ENCODE results near the gene URB2.
"Not testable (repeated sequence)": the region's sequence is repeated elsewhere in the genome, so short reads cannot be mapped to it uniquely, and the experiment has no call there.

URB2 gene

DNA sequence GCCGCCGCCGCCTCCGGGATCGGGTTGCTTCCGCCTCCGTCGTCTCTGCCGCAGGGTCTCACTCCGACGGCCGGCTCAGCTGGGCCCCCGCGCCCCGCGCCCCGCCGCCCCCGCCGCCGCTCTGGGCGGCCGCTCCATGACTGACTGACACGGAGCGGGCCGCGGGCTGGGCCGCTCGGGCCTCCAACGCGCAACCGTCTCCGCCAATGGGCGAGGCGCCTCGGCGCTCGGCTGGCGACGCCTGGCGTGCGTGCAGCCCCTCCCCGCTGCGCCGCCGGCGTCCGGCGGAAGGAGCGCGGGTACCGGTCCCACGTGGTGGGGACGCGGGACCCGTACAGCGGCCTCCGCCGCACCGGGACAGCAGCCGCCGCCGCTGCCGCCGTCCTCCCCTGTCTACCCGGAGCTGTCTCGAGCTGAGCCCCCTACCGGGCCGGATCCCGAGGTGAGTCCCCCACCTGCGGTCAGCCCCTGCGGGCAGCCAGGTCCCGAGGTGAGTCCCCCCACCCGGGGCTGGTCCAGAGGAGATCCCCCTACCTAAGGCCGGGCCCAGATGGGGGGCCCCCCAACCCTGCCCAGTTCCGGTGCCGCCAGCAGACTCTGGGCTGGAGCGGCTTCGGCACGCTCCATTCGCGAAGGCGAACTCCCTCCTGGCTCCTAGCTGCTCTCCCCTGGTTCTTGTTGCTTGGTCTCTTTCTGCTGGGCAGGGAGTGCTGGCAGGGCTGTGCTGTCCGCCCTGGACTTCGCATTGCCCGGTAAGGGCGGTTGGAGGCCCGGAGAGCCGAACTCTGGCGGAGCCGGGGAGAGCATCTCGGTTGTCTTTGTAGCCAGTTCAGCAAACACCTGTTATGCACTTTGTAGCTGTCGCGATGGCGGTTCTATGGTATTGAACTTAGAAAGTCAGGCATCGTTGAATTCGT lies at the start of gene URB2, which contains the start of gene TAF5L:
TSS of gene URB2 (plus strand) at position 333 of the 917 bp plus-strand sequence. CDS start 1,387 bp downstream, outside the sequence.
TSS of gene TAF5L (minus strand) at position 208 of the 917 bp plus-strand sequence. CDS start 11,640 bp downstream, outside the sequence.
- DNase-seq: peak; percentile 68

DNA sequence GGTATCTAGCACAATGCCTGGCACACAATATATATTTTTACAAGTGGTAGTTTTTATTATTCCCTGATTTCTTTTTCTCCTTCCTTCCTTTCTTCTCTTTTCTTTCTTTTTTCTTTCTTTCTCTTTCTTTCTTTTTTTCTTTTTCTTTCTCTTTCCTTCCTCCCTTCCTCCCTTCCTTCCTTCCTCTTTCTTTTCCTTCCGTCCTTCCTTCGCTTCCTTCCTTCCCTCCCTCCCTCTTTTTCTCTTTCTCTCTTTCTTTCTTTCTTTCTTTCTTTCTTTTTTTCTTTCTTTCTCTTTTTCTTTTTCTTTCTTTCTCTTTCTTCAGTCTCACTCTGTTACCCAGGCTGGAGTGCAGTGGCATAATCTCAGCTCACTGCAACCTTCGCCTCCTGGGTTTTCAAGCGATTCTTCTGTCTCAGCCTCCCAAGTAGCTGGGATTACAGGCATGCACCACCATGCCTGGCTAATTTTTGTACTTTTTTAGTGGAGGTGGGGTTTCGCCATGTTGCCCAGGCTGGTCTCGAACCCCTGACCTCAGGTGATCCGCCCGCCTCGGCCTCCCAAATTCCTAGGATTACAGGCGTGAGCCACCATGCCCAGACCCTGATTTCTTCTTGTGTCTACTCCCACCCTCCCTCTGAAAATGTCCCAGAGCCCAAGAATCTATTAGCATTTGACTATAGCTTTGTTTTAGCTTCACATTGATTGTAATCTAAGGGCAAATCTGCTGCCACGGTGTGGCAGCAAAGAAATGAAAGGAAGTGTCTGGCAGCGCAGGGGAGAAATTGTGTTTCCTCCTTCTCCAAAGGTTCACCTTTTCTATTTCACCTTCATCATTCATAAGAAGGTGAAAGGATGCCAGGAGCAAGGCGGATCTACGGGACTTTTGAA lies 47.6 kb upstream of the URB2 start:
- no peak for DNase-seq

DNA sequence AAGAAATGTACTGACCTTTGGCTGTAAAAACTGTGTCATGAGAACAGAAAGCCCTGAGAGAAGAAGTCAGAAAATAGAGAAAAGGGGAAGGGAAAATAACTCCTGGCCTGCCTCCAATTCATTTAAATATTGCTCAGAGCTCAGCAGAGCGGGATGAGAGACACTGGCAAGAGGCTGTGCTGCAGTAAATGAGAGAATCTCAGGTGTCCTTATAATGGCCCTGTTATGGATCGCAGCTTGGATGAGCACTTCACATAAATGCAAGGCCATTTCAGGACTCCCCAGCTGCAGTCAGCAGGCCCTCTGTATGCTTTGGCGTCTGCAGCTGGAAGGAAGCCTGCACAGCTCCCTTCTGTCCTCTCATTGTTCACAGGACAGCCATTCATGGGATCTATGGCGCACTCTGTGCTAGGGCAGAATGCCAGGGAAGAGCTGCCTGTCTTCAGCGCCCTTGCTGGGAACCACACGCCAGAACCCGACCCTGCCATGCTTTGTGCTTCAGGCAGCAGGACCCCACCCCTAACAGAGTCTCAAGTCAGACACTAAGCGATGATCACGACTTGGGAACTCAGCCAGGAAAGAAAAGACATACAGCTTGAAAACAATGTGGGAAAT lies 46.9 kb upstream of the URB2 start:
- DNase-seq: peak; percentile 18

DNA sequence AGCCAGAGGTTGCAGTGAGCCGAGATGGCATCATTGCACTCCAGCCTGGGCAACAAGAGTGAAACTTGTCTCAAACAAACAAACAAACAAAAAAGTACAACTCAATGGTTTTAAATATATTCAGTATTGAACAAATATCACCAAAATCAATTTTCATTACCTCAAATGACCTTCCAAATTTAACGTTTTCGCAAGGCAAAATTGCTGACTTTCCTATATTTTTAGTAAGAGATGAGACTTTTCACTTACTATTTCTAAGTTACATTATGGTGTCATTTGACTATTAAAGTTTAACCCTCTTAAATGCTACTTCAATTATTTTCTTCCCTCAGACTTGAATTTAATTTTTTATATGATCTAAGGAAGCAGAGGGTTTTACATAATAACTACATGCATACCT lies 44.6 kb upstream of the URB2 start:
- DNase-seq: no peak

DNA sequence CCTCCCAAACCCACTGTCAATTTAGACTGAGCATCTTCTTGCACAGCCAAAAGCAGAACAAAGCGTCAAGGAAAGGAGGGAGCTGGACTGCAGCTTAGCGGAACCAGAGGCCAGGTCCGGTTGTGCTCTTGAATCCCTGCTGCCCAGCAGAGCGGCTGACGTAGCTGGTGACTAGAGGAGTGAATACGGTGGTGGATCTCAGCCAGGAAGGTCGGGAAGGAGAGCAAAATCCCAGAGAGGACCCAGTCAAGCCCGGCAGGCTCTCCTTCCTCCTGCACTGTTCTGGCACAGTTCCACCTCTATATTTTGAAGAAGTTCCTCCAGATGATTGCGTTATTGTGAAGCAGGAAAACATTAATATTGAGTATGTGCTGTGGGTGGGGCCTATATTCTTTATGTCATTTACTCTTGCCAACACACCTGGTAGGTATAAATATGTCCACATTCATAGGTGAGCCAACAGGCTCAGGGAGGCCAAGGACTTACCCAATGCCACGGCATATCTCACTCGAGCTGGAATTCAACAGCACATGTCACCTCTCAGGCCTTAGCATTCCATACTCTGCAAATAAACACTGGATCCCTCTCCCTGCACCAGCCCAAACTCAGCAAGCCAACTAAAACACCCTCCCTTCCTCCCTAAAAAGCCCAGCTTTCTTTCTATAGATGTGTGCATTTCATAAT lies 43.9 kb upstream of the URB2 start:
- DNase-seq: no peak

DNA sequence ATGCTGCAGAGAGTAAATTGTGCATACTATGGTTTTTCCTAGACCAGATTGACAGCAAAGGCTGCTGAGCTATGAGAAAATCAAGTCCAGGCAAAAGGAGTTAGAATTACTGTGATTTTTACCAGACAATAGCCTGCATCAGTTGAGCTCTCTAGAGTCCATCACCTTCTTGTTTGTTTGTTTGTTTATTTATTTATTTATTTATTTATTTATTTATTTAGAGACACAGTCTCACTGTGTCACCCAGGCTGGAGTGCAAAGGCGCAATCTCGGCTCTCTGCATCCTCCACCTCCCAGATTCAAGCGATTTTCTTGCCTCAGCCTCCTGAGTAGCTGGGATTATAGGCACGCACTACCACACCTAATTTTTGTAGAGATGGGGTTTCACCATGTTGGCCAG lies 43.3 kb upstream of the URB2 start:
- DNase-seq: no peak

DNA sequence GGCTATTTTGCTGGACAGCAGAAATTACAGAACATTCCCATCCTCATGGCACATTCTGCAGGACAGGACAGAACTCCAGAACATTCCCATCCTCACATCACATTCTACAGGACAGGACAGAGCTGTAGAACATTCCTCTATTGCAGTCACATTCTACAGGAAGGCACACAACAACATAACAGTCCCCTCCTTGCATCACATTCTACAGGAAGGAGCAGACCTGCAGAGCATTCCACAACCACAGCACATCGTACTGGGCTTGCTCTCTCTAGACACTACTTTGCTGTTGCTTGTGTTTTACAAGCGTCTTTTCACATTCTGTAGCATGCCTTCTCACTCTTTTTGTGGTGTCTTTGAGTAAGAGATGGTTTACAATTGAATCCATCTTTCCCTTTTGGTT lies 40.7 kb upstream of the URB2 start:
- DNase-seq: no peak

DNA sequence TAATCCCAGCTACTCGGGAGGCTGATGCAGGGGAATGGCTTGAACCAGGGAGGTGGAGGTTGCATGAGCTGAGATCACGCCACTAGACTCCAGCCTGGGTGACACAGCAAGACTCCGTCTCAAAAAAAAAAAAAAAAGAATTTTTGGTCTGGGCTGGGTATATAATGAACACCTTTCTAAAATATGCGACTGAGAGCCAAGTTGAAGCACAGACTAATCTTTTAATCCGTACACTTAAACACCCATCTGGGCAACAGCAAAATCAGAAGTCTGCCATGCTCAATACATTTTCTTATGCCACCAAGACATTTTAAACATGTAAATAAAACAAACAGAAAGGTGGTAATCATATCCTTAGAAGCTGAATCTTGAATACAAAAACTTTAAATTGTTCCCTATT lies 35.9 kb upstream of the URB2 start:
- DNase-seq: no peak

DNA sequence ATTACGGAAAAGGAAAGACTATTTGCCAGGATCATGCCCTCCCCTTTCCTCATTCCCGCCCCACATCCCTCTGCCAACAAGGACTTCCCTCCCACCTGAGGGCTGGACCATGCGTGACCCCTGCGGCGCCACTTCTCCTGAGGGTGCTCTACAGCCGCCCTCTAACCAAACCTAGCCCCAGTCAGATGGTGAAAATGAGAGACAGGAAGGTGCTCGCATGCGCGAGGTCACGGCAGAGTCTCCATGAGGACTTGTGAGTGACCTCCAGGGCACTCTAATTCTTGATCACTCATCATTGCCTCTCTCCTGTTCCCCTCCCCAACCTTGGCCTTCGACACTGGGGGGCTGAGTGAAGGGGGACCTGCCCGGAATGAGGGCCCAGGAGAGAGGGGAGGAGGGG lies 32.2 kb upstream of the URB2 start:
- no peak for DNase-seq

DNA sequence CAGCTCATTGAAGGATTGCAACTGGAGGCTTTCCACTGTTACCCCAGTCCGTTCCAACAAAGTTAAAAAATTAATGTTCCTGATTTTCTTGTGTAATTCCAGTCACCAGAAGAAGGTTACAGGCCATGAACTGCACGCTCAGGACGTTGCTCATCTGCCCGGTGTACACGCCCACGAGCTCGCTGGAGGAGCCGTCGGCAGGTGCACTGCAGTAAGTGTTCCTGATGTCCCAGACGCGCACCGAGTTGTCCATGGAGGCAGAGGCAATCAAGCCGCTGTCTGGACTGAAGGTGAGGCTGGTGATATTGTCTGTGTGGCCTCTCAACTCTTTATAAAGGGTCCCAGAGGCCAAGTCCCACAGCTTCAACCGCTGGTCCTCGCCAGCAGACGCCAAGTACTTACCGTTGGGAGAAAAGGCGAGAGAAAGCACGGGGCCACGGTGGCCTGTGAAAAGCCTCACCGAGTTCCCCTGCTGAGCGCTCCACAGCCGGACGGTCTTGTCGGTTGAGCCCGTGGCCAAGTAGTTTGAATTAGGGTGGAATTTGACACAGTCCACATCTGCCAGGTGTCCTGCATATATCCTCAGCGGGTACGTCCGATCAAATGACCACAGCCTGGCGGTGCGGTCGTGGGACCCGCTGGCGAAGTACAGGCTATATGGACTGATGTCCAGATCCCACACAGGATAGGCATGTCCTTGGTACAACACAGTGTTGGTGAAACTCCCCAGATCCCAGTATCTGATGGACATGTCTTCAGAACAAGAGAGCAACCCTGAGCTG lies 31.6 kb upstream of the URB2 start:
- DNase-seq: no peak

DNA sequence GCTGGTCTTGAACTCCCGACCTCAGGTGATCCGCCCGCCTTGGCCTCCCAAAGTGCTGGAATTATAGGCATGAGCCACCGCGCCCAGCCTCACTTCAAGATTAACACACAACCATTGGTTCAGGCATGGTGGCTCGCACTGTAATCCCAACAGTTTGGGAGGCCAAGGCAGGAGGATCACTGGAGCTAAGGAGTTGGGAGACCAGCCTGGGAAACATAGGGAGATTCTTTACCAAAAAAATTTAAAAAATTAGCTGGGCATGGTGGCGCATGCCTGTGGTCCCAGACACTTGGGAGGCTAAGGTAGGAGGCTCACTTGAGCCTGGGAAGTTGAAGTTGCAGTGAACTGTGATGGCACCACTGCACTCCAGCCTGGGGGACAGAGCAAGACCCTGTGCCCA lies 30.2 kb upstream of the URB2 start:
- not testable (repeated sequence) for DNase-seq

DNA sequence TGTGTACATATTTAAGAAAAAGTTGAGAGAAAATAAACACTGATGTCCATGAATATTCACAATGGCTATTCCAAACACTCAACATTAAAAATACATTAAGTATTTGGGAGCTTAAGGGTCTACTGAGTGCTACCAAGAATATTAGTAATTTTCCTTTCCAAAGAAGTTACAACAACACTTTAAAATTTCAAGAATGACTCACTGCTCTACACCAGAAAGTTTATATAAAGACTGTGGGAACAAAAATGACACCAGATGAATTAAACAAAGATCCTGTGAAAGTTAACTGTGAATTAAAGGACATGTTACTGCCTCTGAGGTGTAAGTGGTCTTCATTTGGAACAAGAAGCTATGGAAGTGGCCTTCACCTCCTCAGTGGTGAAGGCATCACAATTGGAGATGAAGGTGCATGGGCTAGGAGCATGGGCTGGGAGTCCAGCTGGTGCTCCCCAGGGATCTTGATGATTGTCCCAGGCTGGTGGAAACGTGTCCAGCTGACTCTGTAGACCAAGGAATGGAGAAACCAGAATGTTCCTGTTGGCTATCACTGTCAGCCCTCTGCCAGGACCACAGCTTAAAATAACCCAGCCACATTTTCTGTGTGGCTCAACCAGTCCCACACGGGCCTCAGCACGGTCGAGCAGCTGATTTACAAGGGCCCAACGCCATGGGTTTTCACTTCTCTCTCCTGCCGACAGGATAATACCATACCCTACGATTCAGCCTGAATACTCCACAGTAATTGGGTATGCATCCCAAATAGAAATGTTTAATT lies 28.9 kb upstream of the URB2 start:
- DNase-seq: no peak

DNA sequence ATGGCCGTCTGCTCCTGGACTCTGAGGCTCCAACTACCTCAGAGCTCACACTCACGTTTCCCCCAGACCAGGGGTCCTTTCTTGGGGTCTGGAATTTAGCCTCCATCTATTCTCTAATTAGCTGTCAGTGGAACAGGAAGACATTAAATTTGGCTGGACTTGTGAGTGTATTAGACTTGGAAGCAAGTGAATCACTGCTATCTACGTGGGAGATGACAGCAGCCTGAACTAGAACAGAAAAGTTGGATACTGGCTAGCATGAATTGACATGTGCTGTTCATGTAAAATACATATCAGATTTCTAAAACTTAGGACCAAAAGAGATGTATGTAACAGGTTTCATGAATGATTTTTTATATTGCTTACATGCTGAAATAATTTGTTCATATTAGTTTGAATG lies 28.2 kb upstream of the URB2 start:
- no peak for DNase-seq

DNA sequence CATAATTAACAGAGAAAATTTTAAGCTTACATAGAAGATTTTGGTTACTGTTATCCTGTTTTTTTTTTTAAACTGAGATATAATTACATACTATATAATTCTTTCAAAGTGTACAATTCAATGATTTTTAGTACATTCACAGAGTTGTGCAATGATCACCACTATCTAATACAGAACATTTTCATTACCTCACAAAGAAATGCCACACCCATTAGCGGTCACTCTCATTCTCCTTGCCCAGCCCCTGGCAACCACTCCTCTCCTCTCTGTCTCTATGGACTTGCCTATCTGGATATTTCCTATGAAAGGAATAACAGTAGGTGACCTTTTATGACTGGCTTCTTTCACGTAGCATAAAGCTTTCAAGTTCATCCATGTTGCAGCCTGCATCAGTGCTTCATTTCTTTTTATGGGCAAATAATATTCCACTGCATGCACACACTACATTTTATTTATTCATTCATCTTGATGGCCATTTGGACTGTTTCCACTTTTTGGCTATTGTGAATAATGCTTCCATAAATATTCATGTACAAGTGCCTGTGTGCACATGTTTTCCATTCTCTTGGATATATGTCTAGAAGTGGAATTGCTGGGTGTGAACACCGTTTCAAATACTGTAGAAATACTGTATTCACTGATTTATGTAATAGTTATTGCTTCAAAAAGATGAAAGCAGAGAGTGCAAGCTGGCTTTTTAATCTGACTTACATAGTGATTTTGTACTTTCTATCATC lies 26.7 kb upstream of the URB2 start:
- no peak for DNase-seq

DNA sequence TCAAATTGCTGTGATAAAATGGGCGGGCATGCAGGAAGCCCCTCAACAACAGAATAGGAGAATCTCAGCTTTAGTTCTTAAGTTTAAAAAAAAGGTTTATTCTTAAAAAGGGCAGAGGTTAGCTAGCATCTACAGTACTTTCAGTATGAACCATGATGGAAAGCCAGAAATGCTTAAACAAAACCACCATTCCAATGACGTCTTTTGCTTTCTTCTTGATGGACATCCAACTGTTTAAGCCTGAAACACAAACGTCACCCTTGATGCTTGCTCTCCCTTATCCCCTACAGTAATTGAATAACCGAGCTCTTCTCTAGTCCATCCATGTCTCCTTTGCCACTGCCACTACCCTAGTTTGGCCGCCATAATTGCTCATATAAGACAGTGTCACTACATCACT lies 25.8 kb upstream of the URB2 start:
- no peak for DNase-seq

DNA sequence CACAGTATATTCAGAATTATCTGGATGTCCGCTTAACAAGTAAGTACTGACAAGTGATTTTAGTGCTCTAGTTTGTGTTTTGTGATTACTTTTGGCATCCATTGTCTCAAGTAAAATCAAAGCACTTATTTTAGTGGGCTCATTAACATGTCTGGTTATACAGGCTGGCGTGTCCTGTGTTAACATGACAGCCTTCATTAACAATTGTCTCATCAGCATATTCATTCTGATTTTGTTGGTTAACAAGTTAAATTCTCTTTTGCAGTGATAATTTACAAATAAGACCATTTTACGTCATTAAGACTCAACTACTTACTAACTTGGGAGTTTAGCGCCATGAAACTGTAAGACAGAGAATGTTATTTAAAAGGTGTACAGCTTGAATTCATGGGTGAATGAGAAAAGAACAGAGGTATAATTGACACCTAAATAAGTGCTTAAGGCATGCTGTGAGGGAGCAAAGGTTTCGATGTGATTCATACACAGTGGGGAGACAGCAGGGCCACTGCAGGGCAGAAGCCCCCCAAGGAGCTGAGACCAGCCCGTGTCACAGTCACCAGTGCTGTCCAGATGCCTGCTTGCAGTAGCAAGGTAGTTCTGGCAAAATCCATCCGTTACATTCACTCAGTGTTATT lies 22.6 kb upstream of the URB2 start:
- no peak for DNase-seq

DNA sequence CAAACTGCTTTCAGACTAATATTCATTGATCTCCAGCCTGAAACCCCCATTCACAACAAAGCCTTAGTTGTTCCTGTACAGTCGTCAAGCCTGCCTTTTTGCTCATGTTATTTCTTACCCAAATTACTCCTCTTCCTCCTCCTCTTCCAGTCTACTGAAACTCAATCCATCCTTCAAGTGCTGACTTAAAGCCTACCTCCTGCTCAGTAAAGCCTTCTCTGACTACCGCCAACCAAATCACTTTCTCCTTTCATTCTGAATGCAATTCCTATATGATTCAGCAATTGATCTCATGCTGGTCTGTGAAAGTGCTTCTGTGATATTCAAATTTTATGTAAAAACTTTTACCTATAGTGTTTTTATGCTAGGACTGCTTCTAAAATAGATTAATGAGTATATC lies 18.7 kb upstream of the URB2 start:
- DNase-seq: no peak

DNA sequence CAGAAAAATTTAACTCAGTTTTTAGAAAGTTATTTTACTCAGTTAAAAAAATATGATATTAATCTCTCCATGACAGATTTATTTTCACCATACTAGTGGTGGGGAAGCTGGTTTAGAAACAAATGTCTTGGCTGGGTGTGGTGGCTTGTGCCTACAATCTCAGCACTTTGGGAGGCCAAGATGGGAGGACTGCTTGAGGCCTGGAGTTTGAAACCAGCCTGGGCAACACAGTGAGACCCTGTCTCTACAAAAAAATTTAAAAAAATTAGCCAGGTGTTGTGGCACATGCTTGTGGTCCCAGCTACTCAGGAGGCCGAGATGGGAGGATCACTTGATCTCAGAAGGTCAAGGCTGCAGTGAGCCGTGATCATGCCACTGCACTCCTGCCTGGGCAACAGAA lies 17.5 kb upstream of the URB2 start:
- no peak for DNase-seq

DNA sequence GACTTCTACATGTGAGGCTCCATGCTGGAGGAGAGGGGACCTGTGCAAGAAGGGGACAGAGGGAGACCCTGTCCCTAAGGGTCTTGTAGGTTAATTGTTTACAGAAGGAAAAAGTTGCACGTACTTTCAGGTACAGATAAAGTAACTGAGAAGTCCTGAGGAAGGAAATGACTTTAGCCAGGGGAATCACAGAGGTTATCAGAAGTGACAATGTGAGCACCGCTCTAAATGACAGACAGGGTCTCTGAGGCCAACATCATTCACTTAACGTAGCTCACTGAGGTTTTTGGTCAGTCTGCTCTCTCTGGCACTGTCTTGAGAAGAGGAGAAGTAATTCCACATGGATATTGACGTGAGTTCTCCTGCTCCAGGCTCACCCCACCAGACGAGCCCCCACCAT lies 12.1 kb upstream of the URB2 start:
- DNase-seq: no peak

DNA sequence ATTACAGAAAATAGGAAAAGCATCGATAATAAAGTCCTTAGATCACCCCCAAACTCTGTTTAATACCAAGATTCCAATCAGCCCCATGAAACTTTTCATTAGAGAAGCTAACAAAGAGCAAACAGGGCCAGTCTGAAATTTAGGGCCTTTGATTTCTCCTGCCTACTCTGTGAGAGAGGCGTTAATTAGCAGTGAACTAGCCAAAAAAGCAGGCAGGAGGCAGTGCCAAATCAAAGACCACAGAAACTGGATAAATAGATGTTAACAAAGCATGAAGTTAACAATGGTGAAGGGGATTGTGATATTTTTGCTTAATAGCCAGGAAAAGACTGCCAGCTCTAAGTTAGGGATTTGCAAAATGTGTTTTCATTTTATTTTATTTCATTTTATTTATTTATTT lies 11.3 kb upstream of the URB2 start:
- DNase-seq: no peak
